ENCODE results near the gene ASAP2. TPM values are rescaled to one million over a fixed set of nuclear protein-coding genes. Genes with fewer than 3 reads are reported as not detected.

The ASAP2 gene
- polyA plus RNA-seq, 1 donor from 2014 or later: 41.0 TPM

DNA sequence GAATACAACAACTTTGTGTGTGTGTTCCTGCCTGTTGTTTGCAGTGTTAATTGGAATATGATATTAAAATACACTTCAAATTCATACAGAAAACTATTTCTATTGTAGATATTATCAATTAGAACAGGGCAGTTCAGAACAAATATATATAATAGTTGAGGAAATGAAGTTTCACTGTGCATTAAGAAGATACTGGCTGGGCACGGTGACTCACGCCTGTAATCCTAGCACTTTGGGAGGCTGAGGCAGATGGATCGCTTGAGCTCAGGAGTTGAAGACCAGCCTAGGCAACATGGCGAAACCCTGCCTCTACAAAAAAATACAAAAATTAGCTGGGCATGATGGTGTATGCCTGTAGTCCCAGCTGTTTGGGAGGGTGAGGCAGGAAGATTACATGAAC is 79.3 kb downstream of the ASAP2 start:
- TF ChIP-seq MXI1 (conservative IDR thresholded peaks at IDR 0.05; ENCODE audit: poor library complexity, severe bottlenecking): no peak
- no peak for TF ChIP-seq POLR2AphosphoS5 (IDR thresholded peaks at IDR 0.05)
- TF ChIP-seq, protein P1, sequence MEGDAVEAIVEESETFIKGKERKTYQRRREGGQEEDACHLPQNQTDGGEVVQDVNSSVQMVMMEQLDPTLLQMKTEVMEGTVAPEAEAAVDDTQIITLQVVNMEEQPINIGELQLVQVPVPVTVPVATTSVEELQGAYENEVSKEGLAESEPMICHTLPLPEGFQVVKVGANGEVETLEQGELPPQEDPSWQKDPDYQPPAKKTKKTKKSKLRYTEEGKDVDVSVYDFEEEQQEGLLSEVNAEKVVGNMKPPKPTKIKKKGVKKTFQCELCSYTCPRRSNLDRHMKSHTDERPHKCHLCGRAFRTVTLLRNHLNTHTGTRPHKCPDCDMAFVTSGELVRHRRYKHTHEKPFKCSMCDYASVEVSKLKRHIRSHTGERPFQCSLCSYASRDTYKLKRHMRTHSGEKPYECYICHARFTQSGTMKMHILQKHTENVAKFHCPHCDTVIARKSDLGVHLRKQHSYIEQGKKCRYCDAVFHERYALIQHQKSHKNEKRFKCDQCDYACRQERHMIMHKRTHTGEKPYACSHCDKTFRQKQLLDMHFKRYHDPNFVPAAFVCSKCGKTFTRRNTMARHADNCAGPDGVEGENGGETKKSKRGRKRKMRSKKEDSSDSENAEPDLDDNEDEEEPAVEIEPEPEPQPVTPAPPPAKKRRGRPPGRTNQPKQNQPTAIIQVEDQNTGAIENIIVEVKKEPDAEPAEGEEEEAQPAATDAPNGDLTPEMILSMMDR (IDR thresholded peaks at IDR 0.05; ENCODE audit: poor library complexity, severe bottlenecking): no peak
- TF ChIP-seq EP300 (conservative IDR thresholded peaks at IDR 0.05; ENCODE audit: poor library complexity, severe bottlenecking): no peak
- TF ChIP-seq, protein P2, sequence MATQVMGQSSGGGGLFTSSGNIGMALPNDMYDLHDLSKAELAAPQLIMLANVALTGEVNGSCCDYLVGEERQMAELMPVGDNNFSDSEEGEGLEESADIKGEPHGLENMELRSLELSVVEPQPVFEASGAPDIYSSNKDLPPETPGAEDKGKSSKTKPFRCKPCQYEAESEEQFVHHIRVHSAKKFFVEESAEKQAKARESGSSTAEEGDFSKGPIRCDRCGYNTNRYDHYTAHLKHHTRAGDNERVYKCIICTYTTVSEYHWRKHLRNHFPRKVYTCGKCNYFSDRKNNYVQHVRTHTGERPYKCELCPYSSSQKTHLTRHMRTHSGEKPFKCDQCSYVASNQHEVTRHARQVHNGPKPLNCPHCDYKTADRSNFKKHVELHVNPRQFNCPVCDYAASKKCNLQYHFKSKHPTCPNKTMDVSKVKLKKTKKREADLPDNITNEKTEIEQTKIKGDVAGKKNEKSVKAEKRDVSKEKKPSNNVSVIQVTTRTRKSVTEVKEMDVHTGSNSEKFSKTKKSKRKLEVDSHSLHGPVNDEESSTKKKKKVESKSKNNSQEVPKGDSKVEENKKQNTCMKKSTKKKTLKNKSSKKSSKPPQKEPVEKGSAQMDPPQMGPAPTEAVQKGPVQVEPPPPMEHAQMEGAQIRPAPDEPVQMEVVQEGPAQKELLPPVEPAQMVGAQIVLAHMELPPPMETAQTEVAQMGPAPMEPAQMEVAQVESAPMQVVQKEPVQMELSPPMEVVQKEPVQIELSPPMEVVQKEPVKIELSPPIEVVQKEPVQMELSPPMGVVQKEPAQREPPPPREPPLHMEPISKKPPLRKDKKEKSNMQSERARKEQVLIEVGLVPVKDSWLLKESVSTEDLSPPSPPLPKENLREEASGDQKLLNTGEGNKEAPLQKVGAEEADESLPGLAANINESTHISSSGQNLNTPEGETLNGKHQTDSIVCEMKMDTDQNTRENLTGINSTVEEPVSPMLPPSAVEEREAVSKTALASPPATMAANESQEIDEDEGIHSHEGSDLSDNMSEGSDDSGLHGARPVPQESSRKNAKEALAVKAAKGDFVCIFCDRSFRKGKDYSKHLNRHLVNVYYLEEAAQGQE (IDR thresholded peaks at IDR 0.05; ENCODE audit: borderline replicate concordance): no peak
- no peak overlapping the region for H3K4me3 ChIP-seq (ENCODE audit: low read length)
- peaks cover 4% of the 10 kb centered on the region for H3K79me2 ChIP-seq (replicated peaks; ENCODE audit: insufficient read depth, low read length)
- H3K9me2 ChIP-seq (ENCODE audit: insufficient read depth, low read length): no peaks in the 10 kb centered on the region
- no peaks in the 10 kb centered on the region for H3K27me3 ChIP-seq (ENCODE audit: insufficient read depth, low read depth, low read length)
- no peak overlapping the region for H2AFZ ChIP-seq (ENCODE audit: low read depth, low read length)
- no peak overlapping the region for H3K9ac ChIP-seq (ENCODE audit: low read length)
- no peak overlapping the region for H3K27ac ChIP-seq (ENCODE audit: low read length)
- H3K36me3 ChIP-seq (ENCODE audit: insufficient read depth, low read length): no peaks in the 10 kb centered on the region
- no peaks in the 10 kb centered on the region for H4K20me1 ChIP-seq (ENCODE audit: insufficient read depth)
- no peaks in the 10 kb centered on the region for H3K9me3 ChIP-seq (ENCODE audit: low read length)
- H3F3A ChIP-seq (ENCODE audit: insufficient read depth, low read length, poor library complexity, severe bottlenecking): no peaks in the 10 kb centered on the region
- no peak overlapping the region for H3K4me2 ChIP-seq (ENCODE audit: low read length)

DNA sequence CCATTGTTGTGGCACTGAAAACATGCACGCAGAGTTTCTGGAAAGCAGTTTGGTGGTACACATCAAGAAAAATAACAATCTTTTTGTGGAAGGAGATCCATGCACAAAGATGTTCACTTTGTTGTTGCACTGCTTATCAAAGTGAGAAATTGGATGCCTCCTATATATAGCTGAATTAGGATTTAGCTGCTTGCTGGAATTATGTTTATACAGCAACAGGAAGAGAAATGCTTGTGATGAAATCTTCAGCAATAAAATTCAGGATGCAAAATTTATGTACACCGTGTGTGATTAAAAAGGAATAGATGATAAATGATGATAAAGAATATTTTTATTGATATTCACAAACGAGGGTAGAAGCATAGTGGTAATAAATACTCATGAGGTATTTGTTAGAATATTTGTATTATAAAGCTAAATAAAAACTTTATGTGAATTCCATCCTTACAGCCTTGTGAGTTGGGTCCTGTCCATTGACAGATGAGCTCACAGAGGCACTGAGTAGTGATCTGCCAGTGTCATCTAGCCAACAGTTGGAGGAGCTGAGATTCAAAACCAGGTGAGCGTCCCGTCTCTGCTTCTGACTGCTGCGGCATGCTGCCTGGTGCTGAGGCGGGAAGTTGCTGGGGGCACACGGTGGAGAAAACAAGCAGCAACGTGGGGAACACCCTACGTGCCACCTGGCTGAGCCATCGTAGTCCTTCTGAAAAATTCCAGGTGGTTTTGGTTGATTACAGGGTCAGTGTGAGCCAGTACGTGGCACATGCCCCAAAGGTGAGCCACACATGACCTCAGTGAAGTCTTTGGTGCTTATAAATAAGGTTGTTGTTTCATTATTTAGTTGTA is 80.2 kb downstream of the ASAP2 start:
- Histone ChIP-seq H3K9me2 (ENCODE audit: insufficient read depth, low read length) (no peaks in the 10 kb centered on the region), H4K20me1 (ENCODE audit: insufficient read depth) (no peaks in the 10 kb centered on the region), H3K4me2 (ENCODE audit: low read length) (no peak overlapping the region), H3K27me3 (ENCODE audit: insufficient read depth, low read depth, low read length) (no peaks in the 10 kb centered on the region), H3K27ac (ENCODE audit: low read length) (no peak overlapping the region), H3F3A (ENCODE audit: insufficient read depth, low read length, poor library complexity, severe bottlenecking) (no peaks in the 10 kb centered on the region), H3K79me2 (replicated peaks; ENCODE audit: insufficient read depth, low read length) (peaks cover 4% of the 10 kb centered on the region), H3K9ac (ENCODE audit: low read length) (no peak overlapping the region), H2AFZ (ENCODE audit: low read depth, low read length) (no peak overlapping the region), H3K4me3 (ENCODE audit: low read length) (no peak overlapping the region), H3K9me3 (ENCODE audit: low read length) (no peaks in the 10 kb centered on the region), H3K36me3 (ENCODE audit: insufficient read depth, low read length) (no peaks in the 10 kb centered on the region)
- no peak for TF ChIP-seq TAF1 (IDR thresholded peaks at IDR 0.05; ENCODE audit: low read depth)
- TF ChIP-seq EZH2 (IDR thresholded peaks at IDR 0.05; ENCODE audit: borderline replicate concordance, insufficient read depth, low read length, poor library complexity, severe bottlenecking): no peak
- TF ChIP-seq POLR2AphosphoS5 (IDR thresholded peaks at IDR 0.05): no peak
- TF ChIP-seq RAD21 (conservative IDR thresholded peaks at IDR 0.05): no peak
- no peak for TF ChIP-seq EP300 (conservative IDR thresholded peaks at IDR 0.05; ENCODE audit: poor library complexity, severe bottlenecking)
- TF ChIP-seq, protein P1 (IDR thresholded peaks at IDR 0.05; ENCODE audit: poor library complexity, severe bottlenecking): no peak
- TF ChIP-seq MXI1 (conservative IDR thresholded peaks at IDR 0.05; ENCODE audit: poor library complexity, severe bottlenecking): no peak
- TF ChIP-seq, protein P2 (IDR thresholded peaks at IDR 0.05; ENCODE audit: borderline replicate concordance): no peak
- TF ChIP-seq SMC3 (conservative IDR thresholded peaks at IDR 0.05; ENCODE audit: poor library complexity): no peak
